Fibroblast of mammary gland (primary cell): ENCODE measurements around the gene LHX5.

Experiments used
- DNase-seq: peaks from one replicate; pipeline ENCODE4 v3.0.0-alpha.2; 2010; ENCODE audit warnings: low read depth
- H3K4me3 ChIP-seq: 2 replicates; pipeline ENCODE4 v1.5.1; 2011; ENCODE audit warnings: low read depth, mild to moderate bottlenecking, low read length, moderate library complexity; ENCODE audit not compliant: control insufficient read depth
- CTCF ChIP-seq: conservative IDR thresholded peaks from 2 replicates; pipeline ENCODE4 v1.5.1; 2011; ENCODE audit warnings: low read depth, low read length, inconsistent platforms; ENCODE audit not compliant: control insufficient read depth, insufficient read depth

LHX5 gene

GRCh38 chr12:113436993-113437728 lies 34.5 kb downstream of the LHX5 start:
- no peak overlapping the region for H3K4me3 ChIP-seq
- DNase-seq = no peak

DNA sequence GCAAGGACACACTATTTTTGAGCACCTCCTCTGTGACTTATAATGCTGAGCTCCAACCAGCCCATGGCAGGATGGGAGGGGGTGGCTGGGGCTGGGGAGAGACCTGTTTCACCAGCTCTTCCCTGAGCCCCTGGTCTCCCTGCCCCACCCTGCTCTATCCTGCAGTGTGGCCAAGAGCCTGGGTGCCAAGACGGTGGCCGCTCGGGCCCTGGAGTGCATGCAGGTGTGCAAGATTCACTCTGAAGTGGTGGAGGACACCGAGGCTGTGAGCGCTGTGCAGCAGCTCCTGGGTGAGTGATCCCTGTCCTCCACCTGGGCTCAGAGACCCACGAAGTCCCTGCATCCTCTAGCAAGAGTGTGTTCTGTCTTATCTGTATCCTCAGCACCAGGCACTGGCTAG lies 35.1 kb downstream of the LHX5 start:
- TF ChIP-seq CTCF = no peak
- DNase-seq = no peak

More at GRCh38 chr12:113436993-113437728, 34.5 kb downstream of the LHX5 start:
- no peak for TF ChIP-seq CTCF

DNA sequence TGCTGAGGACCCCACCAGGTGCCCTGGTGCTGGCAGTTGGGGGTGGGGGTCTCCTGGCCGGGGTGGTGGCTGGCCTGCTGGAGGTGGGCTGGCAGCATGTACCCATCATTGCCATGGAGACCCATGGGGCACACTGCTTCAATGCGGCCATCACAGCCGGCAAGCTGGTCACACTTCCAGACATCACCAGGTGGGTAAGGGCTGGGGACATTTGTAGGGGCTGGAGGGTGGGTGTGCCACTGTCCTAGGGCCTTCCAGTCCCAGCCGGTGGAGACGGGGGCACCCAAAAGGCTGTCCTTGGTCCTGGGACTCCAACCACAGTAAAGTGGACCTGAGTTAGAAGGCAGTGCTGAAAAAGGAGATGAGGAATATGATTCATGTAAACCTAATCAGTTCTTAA lies 36.3 kb downstream of the LHX5 start:
- no peak for DNase-seq
- no peak overlapping the region for H3K4me3 ChIP-seq
- no peak for TF ChIP-seq CTCF

More for the DNA sequence above, 35.1 kb downstream of the LHX5 start:
- H3K4me3 ChIP-seq = no peak overlapping the region

DNA sequence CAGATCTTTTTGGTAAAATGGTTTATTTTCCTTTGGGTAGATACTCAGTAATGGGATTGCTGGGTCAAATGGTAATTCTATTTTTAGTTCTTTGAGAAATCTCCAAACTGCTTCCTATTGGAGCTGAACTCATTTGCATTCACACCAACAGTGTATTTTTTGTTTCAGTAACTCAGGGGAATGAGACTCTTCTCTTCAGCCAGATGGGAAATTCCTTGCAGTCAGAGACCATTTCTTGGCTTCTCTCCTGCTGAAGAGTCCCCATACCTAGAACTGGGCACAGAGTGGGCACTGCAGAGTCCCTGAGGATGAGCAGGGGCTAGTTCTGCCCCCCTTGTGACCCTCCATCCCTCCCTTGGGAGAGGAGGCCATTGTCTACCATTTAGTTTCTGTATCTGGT lies 38.7 kb downstream of the LHX5 start:
- TF ChIP-seq CTCF = no peak
- no peak for DNase-seq

GRCh38 chr12:113428482-113428881 lies 43.2 kb downstream of the LHX5 start:
- no peak overlapping the region for H3K4me3 ChIP-seq
- DNase-seq = no peak
- no peak for TF ChIP-seq CTCF

More for the DNA sequence above, 38.7 kb downstream of the LHX5 start:
- no peak overlapping the region for H3K4me3 ChIP-seq

DNA sequence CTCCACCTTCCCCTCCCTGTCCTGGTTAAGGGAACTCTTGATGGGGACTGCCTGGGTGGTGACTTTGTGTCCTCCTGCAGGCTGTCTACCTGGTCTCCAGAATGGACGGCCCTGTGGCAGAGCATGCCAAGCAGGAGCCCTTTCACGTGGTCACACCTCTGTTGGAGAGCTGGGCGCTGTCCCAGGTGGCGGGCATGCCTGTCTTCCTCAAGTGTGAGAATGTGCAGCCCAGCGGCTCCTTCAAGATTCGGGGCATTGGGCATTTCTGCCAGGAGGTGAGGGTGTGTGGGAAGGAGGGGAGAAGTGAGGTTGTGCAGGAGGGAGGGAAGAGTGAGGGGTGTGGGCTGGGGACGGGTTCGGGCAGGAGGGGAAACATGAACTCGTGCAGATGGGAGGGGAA lies 43.8 kb downstream of the LHX5 start:
- TF ChIP-seq CTCF = no peak
- no peak for DNase-seq
- H3K4me3 ChIP-seq = no peak overlapping the region
